ENCODE data around the gene CTDSPL.
"Not testable (repeated sequence)": the region's sequence is repeated elsewhere in the genome, so short reads cannot be mapped to it uniquely, and the experiment has no call there.

CTDSPL gene

GRCh38 chr3:37987751-37988179, 126.1 kb downstream of the CTDSPL start:
- no peak for DNase-seq (ENCODE audit: low read depth, low spot score)

- not testable (repeated sequence) for DNase-seq (ENCODE audit: low read depth, low spot score)
Measured at GRCh38 chr3:37988376-37988775, 126.7 kb downstream of the CTDSPL start.

GRCh38 chr3:37988931-37989525, 127.3 kb downstream of the CTDSPL start:
- no peak for DNase-seq (ENCODE audit: low read depth, low spot score)

GRCh38 chr3:37989821-37990480, 128.3 kb downstream of the CTDSPL start:
- DNase-seq (ENCODE audit: low read depth, low spot score): no peak

GRCh38 chr3:37990527-37990926, 128.8 kb downstream of the CTDSPL start, which contains the start of gene VILL:
Gene VILL, plus strand, starts transcription at chr3:37990786. Its CDS starts 2,887 bp downstream, at chr3:37993673.
- no peak for DNase-seq (ENCODE audit: low read depth, low spot score)

GRCh38 chr3:37991109-37991508, 129.4 kb downstream of the CTDSPL start:
- DNase-seq (ENCODE audit: low read depth, low spot score): no peak

- DNase-seq (ENCODE audit: low read depth, low spot score): no peak
Measured at GRCh38 chr3:37991823-37992222, 130.1 kb downstream of the CTDSPL start.

- no peak for DNase-seq (ENCODE audit: low read depth, low spot score)
Measured at GRCh38 chr3:37992271-37993066, 130.8 kb downstream of the CTDSPL start.

- DNase-seq (ENCODE audit: low read depth, low spot score): no peak
Measured at GRCh38 chr3:37993067-37993455, 131.4 kb downstream of the CTDSPL start.

- DNase-seq (ENCODE audit: low read depth, low spot score): no peak
Measured at GRCh38 chr3:37993460-37993819, 131.8 kb downstream of the CTDSPL start.

GRCh38 chr3:37993820-37994638, 132.3 kb downstream of the CTDSPL start:
- no peak for DNase-seq (ENCODE audit: low read depth, low spot score)

GRCh38 chr3:37994639-37994972, 132.9 kb downstream of the CTDSPL start:
- DNase-seq (ENCODE audit: low read depth, low spot score): no peak

- DNase-seq (ENCODE audit: low read depth, low spot score): no peak
Measured at GRCh38 chr3:37995652-37996641, 134.3 kb downstream of the CTDSPL start.

- DNase-seq (ENCODE audit: low read depth, low spot score): no peak
Measured at GRCh38 chr3:37996785-37997301, 135.2 kb downstream of the CTDSPL start.

- DNase-seq (ENCODE audit: low read depth, low spot score): no peak
Measured at GRCh38 chr3:37997342-37997741, 135.7 kb downstream of the CTDSPL start.

- DNase-seq (ENCODE audit: low read depth, low spot score): no peak
Measured at GRCh38 chr3:37997791-37998370, 136.2 kb downstream of the CTDSPL start.

GRCh38 chr3:37999836-38000235, 138.2 kb downstream of the CTDSPL start:
- DNase-seq (ENCODE audit: low read depth, low spot score): no peak

GRCh38 chr3:38000242-38000916, 138.7 kb downstream of the CTDSPL start:
- DNase-seq (ENCODE audit: low read depth, low spot score): no peak

- DNase-seq (ENCODE audit: low read depth, low spot score): no peak
Measured at GRCh38 chr3:38000965-38001455, 139.3 kb downstream of the CTDSPL start.

Data from iPS DF 19.7 (cell line).